Thyroid gland (tissue), 4 donors: ENCODE data around the gene CYGB. TPM values are rescaled to one million over a fixed set of nuclear protein-coding genes. Genes with fewer than 3 reads are reported as not detected.

ENCODE experiments used
- DNase-seq, 2 donors: peaks; one replicate each; pipeline ENCODE4 v3.0.0-alpha.2; 2019
- H3K27ac ChIP-seq, 3 donors: fragments of 200-600 bp; sonication (generic); 1 replicate in 2 of 3; 2 replicates in 1 of 3; pipeline ENCODE4 v1.5.1; 2016 to 2019; ENCODE audit warnings: mild to moderate bottlenecking in 1 of 3, moderate library complexity in 1 of 3
- H3K27me3 ChIP-seq: fragments of 200-600 bp; sonication (generic); one replicate; pipeline ENCODE4 v1.5.1; 2019
- H3K36me3 ChIP-seq, 2 donors: fragments of 200-600 bp; sonication (generic); one replicate each; pipeline ENCODE4 v1.5.1; 2016 to 2019
- H3K4me1 ChIP-seq, 2 donors: fragments of 200-600 bp; sonication (generic); one replicate each; pipeline ENCODE4 v1.5.1; 2017 to 2019
- H3K4me3 ChIP-seq, 3 donors: fragments of 200-600 bp; sonication (generic); replicated peaks in 1 of 3; 1 replicate in 2 of 3; 2 replicates in 1 of 3; pipeline ENCODE4 v1.5.1; 2016; ENCODE audit warnings: mild to moderate bottlenecking in 1 of 3
- H3K9me3 ChIP-seq: fragments of 200-600 bp; sonication (generic); one replicate; pipeline ENCODE4 v1.5.1; 2017
- CTCF ChIP-seq, 6 experiments: fragments of 200-600 bp in 3 of 6; fragments of 450-650 bp in 3 of 6; sonication (generic) in 3 of 6; IDR thresholded peaks; one replicate each; pipeline ENCODE4 v1.5.1; 2016 to 2019; ENCODE audit warnings: antibody characterized with exemption in 6 of 6, mild to moderate bottlenecking in 2 of 6, inconsistent platforms in 1 of 6, moderate library complexity in 1 of 6
- POLR2A ChIP-seq, 2 donors: fragments of 450-650 bp; IDR thresholded peaks; one replicate each; pipeline ENCODE4 v1.6.1; 2017; ENCODE audit warnings: antibody characterized with exemption in 2 of 2, mild to moderate bottlenecking in 2 of 2, moderate library complexity in 1 of 2
- WGBS, 2 donors: methylation state at CpG; one replicate each; pipeline ENCODE4 v1.1.5; 2017; 5-methylcytosine and 5-hydroxymethylcytosine counted together
- intact Hi-C: fragments of 100-400 bp; cut with DNase I; formaldehyde crosslinking; loops from one replicate; pipeline ENCODE4 v1.15.1; 2023
- total RNA-seq, 4 donors: library from RNA; depleted of rRNA; stranded (reverse); fragments of >200 nt; gene quantifications; one replicate each; pipeline ENCODE4 v1.2.3, GENCODE V29; 2016

Gene CYGB
- total RNA-seq, 4 donors from 2014 or later = 14.7 to 32.3 (median 25.6) TPM

- intact Hi-C loops = no loop called here
These were observed 51.9 kb downstream of the CYGB start for GRCh38 chr17:76485569-76485968.

GRCh38 chr17:76484228-76484725, 53.2 kb downstream of the CYGB start:
- Histone ChIP-seq H3K27ac (no peak overlapping the region), H3K9me3 (no peaks in the 10 kb centered on the region), H3K27me3 (no peaks in the 10 kb centered on the region), H3K36me3 (peaks cover 0 to 5% of the 10 kb centered on the region in 2 donors), H3K4me3 (no peak overlapping the region), H3K4me1 (no peaks in the 10 kb centered on the region)
- no peak for DNase-seq
- TF ChIP-seq CTCF (IDR thresholded peaks at IDR 0.05) = no peak
- TF ChIP-seq POLR2A (IDR thresholded peaks at IDR 0.05) = no peak
- 91 to 92% methylated on average over 11 of the region's 11 CpGs for WGBS, 2 donors
- intact Hi-C loops = no loop called here

More at GRCh38 chr17:76485569-76485968, 51.9 kb downstream of the CYGB start:
- TF ChIP-seq CTCF (IDR thresholded peaks at IDR 0.05) (no peak), POLR2A (IDR thresholded peaks at IDR 0.05) (no peak)
- Histone ChIP-seq H3K36me3 (peaks cover 0 to 5% of the 10 kb centered on the region in 2 donors), H3K9me3 (no peaks in the 10 kb centered on the region), H3K4me1 (peaks cover 5 to 9% of the 10 kb centered on the region in 2 donors), H3K27ac (no peak overlapping the region), H3K4me3 (no peak overlapping the region), H3K27me3 (no peaks in the 10 kb centered on the region)
- peak in 1 of 2 donors; percentile 26 for DNase-seq
- 62 to 67% methylated on average over 11 of the region's 11 CpGs for WGBS, 2 donors

GRCh38 chr17:76481071-76481655, 56.3 kb downstream of the CYGB start:
- no peak overlapping the region for H3K27ac ChIP-seq
- no peak overlapping the region for H3K4me3 ChIP-seq
- intact Hi-C loops = no loop called here
- H3K4me1 ChIP-seq = no peaks in the 10 kb centered on the region
- no peaks in the 10 kb centered on the region for H3K9me3 ChIP-seq
- peaks cover 0 to 5% of the 10 kb centered on the region in 2 donors for H3K36me3 ChIP-seq
- WGBS, 2 donors = 79% methylated on average over 18 to 20 of the region's 21 CpGs
- no peaks in the 10 kb centered on the region for H3K27me3 ChIP-seq
- TF ChIP-seq CTCF (IDR thresholded peaks at IDR 0.05) = no peak
- no peak for TF ChIP-seq POLR2A (IDR thresholded peaks at IDR 0.05)
- no peak for DNase-seq

- H3K9me3 ChIP-seq = no peaks in the 10 kb centered on the region
- no peak overlapping the region for H3K4me3 ChIP-seq
- WGBS, 2 donors = 74 to 76% methylated on average over 11 to 15 of the region's 15 CpGs
- H3K27ac ChIP-seq = no peak overlapping the region
- no peaks in the 10 kb centered on the region for H3K27me3 ChIP-seq
- peaks cover 0 to 5% of the 10 kb centered on the region in 2 donors for H3K36me3 ChIP-seq
- no peaks in the 10 kb centered on the region for H3K4me1 ChIP-seq
- intact Hi-C loops = no loop called here
- no peak for TF ChIP-seq POLR2A (IDR thresholded peaks at IDR 0.05)
- TF ChIP-seq CTCF (IDR thresholded peaks at IDR 0.05) = no peak
- DNase-seq = no peak
These were observed 56.9 kb downstream of the CYGB start for GRCh38 chr17:76480632-76481031.

GRCh38 chr17:76479515-76480060, 57.9 kb downstream of the CYGB start:
- intact Hi-C loops = no loop called here
- Histone ChIP-seq H3K27ac (no peak overlapping the region), H3K9me3 (no peaks in the 10 kb centered on the region), H3K4me3 (no peak overlapping the region), H3K4me1 (no peaks in the 10 kb centered on the region), H3K27me3 (no peaks in the 10 kb centered on the region), H3K36me3 (peaks cover 0 to 5% of the 10 kb centered on the region in 2 donors)
- no peak for DNase-seq
- TF ChIP-seq POLR2A (IDR thresholded peaks at IDR 0.05) (no peak), CTCF (IDR thresholded peaks at IDR 0.05) (no peak)
- WGBS, 2 donors = 83 to 91% methylated on average over 8 to 14 of the region's 14 CpGs
